GM21526 (cell line): ENCODE results near the gene UBASH3A.
A peak's percentile ranks its signal among the peaks of the same experiment; 100 is the strongest.

ENCODE experiments used
- ATAC-seq: cut with Tn5 transposase; IDR thresholded peaks from one replicate; pipeline ENCODE4 v1.9.1; 2021; ENCODE audit warnings: moderate library complexity; ENCODE audit not compliant: unreplicated experiment, low FRiP score

The UBASH3A gene

DNA sequence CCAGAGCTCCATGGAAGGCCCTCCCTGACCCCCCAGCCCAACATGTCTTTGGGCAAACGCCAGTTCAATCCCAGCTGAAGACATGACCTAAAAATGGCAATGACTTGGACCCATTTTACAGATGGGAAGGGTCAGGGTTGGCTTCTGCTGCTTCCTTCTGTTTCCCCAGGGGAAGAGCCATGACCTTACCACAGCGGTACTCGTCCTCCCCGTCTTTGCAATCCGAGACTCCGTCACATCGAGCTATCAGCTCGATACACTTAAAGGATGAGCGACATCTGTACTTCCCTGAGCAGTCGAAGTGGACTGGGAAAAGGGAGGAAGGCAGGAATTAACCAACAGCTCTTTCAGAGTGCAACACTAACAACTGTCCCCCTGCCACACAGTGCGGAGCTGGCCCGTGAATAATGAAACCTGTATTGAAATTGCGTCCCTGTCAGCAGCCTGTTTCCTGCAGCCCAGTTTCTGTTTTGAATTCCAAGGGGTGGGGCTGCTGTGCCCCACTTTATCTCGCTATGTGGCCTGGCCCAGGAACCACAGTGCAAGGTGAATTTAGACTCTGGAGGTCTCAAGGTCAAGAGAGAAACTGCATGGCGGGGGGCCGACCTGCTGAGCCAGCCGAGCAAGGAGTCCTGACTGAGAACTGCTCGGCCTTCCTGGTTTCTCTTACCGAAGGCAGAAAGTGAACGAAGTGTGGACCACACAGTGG, 14.8 kb upstream of the UBASH3A start:
- ATAC-seq = no peak

DNA sequence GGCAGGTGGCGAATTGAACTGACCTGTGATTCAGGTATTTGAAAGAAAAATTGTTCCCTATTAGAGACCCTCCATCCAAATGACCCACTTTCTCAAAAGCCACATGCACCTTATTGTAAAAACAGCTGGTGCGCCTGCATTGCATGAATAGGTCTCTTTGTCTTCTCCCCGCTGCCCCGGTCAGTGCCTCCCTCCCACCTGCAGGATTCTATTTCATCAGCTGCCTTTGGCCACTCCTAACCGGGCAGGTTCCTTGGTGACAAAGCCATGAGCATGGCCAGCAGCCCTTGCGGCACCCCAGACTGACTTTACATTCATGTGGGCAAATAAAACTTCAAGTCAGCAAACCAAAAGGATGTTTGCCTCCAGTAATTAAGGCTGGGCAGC, 14.3 kb upstream of the UBASH3A start:
- no peak for ATAC-seq

DNA sequence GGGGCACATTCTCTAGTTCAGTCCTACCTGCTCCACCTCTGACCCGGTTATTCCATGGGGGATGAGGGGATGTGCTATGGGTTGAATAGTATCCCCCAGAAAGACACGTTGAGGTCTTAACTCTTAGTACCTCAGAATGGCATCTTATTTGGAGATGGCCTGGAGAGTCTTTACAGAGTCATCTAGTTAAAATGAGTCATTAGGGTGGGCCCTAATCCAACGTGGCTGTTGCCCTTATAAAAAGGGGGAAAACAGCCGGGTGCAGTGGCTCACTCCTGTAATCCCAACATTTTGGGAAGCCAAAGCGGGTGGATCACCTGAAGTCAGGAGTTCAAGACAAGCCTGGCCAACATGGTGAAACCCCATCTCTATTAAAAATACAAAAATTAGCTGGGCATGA, 13.5 kb upstream of the UBASH3A start:
- no peak for ATAC-seq

DNA sequence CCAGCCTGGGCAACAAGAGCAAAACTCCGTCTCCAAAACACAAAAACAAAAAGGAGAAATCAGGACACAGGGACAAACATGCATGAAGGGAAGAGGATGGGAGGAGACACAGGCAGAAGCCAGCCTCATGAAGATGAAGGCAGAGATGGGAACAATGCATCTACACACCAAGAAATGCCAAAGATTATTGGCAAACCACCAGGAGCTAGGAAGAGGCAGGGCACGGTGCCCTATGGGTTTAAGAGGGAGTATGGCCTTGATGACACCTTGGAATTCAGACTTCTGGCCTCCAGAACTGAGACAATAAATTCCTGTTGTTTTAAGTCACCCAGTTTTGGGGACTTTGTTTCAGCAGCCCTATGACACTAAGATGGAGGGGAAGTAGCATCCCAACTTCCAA, 13.0 kb upstream of the UBASH3A start:
- no peak for ATAC-seq

DNA sequence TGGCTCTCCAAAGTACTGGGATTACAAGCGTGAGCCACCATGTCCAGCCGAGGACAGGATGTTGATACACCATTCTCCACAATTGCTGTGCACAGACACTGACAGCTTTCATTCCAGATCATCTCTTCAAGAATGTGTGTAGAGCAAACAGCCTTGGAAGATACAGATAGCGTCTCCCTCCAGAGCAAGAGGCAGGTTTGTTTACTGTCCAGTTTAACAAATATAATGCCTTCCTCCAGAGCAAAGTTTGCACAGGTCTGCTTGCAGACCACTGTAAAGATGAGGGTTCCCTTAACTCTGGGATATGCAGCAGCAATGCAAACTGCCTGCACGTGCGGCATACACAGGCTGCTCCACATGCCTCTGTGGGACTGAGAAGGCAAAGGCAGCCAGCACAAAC, 12.4 kb upstream of the UBASH3A start:
- no peak for ATAC-seq

DNA sequence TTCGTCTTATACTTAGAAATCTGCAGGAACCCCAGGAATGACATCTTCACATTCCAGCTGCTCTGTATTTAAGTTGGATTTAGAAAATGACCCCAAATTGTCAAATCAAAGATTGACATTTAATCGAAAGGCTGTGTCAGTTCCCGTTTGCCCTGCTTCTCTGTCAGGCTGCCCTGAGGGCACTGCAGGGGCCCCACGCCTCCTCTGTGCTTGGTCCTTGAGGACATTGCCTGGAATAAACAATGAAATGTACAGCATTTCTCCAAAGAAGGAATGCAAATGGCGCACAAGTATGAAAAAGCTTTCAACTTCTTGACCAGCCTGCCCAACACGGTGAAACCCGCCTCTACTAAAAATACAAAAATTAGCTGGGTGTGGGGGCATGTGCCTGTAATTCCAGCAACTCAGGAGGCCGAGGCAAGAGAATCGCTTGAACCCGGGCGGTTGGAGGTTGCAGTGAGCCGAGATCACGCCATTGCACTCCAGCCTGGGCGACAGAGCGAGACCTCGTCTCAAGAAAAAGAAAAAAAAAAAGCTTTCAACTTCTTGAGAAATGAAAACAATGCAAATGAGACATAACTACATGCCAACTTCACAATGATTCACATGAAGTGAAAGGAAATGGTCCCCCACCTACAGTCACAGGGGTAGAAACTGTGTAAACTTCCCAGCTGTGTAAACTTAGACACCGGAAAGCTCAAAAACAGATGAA, 10.8 kb upstream of the UBASH3A start:
- ATAC-seq = peak; percentile 78

DNA sequence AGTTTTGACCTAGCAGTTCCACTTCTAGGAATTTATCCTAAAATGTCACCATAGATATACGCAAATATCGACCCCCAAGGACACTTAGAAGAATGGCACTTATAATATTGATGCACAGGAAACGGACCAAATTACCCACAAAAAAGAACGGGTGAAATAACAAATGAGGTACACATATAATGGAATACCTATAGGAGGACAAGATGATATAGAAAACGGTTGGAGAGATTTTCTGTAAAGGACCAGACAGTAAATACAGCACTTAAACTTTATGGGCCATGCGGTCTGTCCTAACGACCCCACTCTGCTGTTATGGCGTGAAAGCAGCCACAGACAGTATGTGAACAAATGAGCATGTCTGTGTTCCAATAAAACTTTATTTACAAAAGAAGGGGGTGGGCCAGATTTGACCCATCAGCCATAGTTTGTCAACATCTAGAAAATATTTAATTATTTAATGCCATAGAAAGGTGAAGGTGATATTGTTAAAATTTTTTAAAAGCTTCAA, 10.2 kb upstream of the UBASH3A start:
- no peak for ATAC-seq

DNA sequence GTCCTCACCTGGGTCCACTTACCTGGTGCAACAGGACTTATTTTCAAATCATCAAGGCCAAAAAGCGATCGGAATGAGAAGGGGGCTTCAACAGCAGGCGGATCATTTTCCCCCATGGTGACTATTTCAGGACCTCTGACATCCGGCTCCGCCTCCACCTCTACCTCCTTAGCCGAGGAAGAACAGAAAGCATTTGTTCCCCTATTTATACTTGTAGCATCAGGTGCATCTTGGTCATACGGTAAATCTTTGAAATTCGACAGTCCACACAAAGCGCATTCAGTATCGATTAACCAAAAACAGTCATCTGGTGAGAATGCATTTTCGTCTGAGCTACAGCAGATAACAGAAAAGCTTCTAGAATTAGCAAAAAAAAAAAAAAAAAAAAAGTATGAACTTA, 8.4 kb upstream of the UBASH3A start:
- no peak for ATAC-seq

DNA sequence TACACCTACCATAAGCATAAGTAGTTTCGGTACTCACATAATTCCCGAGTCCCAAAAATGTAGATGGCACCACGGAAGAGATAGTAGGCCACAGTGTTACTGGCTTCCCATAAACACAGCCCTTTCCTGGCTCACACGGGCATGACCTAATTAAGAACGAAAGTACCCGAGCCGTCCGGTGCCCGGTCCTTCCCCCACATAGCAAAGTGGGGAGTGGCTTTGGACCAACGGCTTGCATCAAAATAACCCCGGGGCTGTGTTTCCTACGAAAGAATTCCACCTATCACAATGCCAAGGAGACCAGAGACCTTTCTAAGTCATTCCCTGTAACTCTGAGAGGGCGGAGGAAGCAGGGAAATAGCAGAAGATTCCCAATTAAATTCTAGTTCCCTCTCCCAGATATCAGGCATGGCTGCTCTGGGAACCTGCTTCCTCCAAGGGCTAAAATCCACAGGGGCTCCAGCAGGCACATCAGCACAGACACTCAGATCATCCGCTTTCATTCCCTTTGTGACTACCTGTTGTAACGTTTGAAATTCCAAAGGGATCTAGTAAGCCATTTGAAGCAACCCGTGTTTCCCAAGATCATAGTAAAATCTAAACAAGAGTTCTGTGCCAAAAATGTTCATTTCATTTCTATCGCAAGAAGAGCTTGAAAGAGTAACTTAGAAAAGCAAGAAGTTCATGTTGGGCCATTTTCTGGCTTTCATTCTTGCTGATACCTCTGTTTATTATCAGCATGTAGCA, 7.6 kb upstream of the UBASH3A start, which contains the start of gene TMPRSS3:
Gene TMPRSS3, minus strand, starts transcription at position 148 of the 747 bp plus-strand sequence. CDS start 635 bp downstream, outside the sequence.
- ATAC-seq = no peak

DNA sequence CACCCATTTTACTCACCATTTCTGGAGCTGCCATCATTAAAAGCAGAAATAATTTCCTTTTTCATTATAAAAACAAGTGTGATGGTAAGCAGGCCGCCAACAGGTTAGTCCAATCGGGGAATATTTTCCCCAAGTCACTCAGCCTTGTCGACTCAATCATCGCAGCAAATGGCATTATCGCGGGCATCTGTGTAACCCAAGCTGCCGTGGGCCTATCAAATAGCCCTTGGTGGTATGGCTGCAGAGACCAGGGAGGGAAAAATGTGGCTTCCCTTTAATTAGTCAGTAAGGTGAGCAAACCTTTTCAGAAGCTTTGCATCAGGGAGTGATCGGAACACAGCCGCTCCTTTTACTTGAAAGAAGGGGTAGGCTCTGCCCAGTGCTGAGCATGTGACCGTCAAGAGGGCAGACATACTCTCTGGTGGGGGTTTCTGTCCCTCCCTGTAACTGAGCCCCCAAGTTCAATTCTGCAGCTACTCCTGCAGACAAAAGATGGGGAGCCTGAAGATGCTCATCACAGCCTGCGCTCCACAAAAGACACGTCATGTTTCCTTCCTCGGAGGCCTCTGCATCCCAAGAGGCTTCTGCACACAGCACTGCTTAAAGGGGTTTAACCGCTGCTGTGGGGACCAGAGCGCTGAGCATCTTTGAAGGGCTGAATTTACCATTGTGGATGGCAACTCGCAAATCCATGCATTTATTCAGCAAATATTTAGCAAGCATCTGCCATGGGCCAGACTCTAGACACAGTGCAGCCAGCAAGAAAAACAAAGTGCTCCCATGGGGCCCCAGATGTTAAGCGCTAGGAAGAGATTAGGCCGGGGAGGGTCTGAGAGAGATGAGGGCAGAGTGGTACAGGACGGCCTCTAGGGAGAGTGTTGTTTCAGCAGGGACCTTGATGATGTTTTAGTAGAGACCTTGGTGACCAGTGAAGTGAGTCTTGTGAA, 6.6 kb upstream of the UBASH3A start:
- no peak for ATAC-seq

DNA sequence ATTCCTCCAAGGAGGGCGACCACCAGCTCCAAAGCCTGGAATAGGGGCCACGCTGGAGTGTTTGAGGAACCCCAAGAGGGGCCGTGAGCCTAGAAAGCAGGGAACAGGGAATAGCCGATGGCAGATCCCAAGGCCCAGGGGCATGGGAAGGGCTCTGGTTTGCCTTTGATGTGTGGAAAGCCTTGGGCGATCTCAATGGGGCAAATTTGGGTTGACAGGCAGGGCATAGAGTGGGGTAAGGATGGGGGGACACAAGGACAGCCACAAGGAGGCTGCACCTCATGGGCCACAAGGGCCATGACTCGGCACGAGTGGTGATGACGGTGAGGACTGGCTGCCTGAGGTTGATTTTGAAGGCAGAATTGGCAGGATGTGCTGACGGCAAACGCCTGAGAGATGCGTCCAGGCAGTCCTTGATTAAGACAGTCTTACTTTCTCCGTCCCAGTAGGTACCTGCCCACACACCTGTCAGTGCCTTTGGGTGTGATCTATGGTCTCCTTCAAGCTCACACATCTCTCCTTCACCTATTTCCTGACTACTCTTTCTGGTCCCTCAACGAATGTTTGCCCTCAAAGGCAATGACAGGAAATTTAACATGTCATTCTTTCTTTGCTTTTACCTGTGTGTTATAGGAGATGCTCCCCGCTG, 5.8 kb upstream of the UBASH3A start:
- no peak for ATAC-seq

DNA sequence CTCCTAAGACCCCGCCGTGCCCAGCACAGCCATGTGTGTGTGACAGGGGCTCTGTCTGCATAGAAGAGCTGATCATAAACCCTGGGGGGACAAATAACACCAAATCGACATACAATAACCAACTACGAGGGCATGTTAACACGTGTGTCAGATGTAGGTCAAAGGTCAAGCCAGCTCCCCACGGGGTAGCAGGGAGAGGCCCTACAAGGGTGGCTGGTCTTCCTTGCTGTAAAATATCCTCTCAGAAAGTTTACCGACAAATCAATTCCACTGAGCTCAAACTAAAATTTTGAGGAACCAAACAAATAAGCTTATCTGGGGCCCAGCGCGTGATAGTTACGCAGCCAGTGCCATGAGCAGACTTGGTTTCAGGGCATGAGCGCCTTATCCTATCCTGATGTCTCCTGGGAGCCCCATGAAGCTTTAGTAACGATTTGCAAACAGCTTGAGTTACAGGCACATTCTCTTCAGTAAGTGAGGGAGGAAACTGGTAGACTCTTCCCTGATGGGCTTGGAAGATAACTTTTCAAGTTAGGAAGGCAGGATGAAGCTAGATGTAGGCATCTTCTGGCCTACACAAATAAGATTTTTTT, 5.2 kb upstream of the UBASH3A start:
- ATAC-seq = no peak

DNA sequence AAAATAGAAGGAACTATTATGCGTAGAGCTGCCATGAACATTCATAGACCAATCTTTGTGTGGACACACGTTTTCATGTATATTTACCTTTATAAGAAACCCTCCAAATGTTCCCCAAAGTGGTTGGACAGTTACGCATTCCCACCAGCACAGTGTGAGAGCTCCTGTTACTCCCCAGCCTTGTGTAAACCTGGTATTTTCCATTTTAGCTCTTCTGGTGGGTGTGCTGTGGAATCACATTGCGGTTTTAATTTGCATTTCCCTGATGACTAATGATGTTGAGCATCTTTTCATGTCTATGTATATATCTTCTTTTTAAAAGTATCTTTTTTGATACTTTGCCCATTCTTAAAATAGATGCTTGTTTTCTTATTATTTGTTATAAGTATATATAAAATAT, 3.2 kb upstream of the UBASH3A start:
- no peak for ATAC-seq

DNA sequence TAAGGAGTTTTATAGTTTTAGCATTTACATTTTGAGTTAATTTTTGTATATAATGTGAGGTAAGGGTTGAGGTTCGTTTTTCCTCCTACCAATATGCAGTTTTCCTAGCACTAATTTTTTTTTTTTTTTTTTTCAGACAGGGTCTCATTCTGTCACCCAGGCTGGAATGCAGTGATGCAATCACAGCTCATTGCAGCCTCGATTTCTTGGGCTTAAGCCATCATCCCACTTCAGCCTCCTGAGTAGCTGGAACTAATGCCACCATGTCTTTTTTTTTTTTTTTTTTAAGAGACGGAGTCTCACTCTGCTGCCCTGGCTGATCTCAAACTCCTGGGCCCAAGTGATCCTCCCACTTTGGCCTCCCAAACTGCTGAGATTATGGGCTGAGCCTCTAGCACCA, 2.5 kb upstream of the UBASH3A start:
- ATAC-seq = no peak

DNA sequence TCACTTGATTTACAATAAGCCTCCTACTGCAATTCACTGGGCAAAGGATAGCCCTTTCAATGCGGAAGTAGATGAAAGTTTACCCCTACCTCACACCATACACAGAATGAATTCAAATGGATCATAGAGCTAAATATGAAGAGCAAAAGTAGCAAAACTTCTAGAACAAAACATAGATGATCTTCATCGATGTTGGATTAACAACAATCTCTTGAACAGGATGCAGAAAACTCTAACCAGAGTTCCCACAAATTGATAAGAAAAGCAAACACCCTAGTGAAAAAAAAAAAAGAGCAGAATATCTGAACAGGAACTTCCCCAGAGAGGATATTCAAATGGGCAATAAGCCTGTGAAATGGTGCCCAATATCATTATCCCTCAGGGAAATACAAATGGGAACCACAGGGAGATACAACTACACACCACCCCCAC, 1.9 kb upstream of the UBASH3A start:
- ATAC-seq = no peak

DNA sequence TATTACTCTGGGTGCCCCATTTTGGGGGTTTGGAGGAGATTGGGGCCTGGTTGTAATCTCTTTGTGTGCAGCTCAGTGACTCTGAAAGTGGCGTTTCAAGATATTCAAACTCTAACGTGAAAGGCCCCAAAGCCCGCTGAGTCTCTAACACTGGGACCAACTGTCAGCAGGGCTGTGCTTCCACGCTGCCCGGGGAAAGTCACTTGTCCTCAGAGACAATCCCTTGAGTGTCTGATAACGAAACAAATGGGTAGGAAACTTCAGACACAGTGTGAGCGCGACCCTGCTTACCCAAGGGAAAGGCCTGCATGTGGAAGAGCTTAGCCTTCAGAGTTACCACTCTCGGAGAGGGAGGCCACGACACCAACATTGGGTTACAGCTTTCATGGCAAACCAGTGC, 837 bp downstream of the UBASH3A start:
- no peak for ATAC-seq

DNA sequence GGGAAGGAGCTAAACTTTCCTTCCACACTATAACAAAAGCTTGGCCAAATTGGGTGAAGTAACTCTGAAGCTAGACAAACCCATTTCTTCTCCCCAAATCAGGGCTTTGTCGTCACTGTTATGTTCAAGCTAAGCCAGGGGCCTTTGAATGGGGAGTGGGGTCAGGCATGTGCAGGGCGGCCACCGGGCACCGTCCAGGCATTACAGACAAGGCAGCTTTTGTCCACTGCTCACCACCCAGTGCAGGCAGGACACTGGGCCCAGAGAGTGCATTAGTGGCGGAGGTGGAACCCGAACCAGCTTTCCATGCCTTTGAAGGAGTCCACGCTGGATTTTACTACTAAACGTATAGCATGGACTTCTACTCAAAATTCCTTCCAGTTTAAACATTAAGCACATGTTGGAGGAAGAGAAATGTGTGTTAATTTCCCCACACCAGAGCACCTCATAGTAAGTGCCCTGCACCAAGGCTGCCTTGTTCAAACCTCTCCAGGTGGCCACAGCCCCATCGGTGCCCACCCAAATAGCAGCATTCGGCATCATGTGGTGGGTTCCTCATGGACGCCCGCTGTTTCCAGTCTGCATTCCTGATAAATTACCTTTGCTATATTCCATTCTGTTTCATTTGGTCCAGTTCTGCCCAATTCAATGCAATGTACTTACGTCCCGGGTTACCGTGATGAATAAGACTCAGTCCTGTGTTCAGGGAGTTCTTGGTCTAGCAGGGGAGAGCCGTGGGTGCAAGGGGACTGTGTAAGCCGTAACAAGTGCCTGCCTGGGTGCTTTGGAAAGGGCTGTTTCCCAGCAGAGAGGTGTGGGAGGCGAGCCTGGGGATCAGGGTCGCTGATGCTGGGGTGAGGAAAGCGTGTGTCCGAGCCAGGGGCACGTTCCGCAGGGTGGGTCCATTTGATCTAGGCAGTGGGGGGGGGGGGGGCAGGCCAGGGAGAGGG, 1.6 kb downstream of the UBASH3A start:
- no peak for ATAC-seq

DNA sequence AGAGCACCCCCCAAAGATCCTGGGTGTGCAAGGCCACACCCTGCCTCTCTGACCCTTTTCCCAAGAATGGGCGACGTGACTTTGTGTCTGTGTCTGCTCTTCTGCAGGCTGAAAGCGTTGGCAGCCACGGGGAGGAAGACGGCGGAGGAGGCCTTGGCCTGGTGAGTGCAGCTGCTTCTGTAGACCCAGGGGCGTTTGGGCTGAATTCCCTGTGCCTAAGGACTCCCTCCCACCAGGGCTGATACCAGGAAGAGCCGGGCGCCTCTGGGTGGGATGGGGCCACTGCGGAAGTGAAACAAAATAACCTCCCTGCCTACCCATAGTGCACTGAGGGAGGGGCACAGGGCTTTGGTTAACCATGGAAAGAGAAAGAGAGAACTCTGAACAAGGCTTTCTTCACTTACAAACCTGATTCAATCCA, 2.5 kb downstream of the UBASH3A start:
- no peak for ATAC-seq
